NCI-H345 treated with DMSO at 0.1 percent for 48 hours (cell line): ENCODE results near the gene OR2T2.
"Not testable (repeated sequence)": the region's sequence is repeated elsewhere in the genome, so short reads cannot be mapped to it uniquely, and the experiment has no call there.

Experiments
- DNase-seq: peaks from one replicate; lab custom pipeline; 2025; ENCODE audit not compliant: unreplicated experiment; lab: John Stamatoyannopoulos, UW

Gene OR2T2, protein sequence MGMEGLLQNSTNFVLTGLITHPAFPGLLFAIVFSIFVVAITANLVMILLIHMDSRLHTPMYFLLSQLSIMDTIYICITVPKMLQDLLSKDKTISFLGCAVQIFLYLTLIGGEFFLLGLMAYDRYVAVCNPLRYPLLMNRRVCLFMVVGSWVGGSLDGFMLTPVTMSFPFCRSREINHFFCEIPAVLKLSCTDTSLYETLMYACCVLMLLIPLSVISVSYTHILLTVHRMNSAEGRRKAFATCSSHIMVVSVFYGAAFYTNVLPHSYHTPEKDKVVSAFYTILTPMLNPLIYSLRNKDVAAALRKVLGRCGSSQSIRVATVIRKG

GRCh38 chr1:248445399-248445798 lies at the start of gene OR2T2:
Gene OR2T2 (plus strand): TSS chr1:248445637. CDS start chr1:248452798, 7,161 bp downstream.
- DNase-seq = not testable (repeated sequence)

- no peak for DNase-seq
These were observed 42.7 kb upstream of the OR2T2 start, which contains the start of gene OR2T1 for GRCh38 chr1:248402748-248403147. Gene OR2T1 (plus strand): TSS chr1:248403048. CDS start chr1:248406148, 3,100 bp downstream.

GRCh38 chr1:248404024-248404423 lies 41.4 kb upstream of the OR2T2 start:
- DNase-seq = no peak

DNA sequence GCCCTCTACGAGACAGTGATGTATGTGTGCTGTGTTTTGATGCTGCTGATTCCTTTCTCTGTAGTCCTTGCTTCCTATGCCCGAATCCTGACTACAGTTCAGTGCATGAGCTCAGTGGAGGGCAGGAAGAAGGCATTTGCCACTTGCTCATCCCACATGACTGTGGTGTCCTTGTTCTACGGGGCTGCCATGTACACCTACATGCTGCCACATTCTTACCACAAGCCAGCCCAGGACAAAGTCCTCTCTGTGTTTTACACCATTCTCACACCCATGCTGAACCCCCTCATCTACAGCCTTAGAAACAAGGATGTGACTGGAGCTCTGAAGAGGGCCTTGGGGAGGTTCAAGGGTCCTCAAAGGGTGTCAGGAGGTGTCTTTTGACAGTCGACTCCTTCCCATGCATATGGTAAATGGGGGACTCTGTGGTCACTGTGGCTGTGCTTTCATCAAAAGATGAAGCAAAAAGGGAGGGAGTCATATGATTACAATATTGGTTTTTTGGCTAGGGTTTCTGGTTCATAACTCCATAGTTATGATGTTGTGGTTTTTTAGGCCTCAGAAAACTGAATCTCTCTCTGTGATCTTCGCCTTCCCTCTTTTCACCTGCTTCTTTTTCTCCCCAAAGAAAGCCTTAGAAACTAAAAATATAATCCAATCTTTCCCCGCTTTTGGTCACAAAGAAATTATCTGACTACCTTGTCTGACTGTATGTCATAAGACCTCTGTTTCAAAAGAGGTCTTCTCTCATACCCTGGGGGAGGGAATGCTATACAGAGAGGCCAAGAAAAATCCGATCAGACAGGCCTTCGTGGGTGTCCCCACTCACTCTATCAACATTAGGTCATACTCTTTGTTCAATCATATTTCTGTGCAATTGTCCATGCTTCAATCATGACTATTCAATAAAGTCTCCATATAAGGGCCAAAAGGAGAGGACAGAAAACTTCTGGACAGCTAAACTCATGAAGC lies 38.4 kb upstream of the OR2T2 start:
- no peak for DNase-seq

DNA sequence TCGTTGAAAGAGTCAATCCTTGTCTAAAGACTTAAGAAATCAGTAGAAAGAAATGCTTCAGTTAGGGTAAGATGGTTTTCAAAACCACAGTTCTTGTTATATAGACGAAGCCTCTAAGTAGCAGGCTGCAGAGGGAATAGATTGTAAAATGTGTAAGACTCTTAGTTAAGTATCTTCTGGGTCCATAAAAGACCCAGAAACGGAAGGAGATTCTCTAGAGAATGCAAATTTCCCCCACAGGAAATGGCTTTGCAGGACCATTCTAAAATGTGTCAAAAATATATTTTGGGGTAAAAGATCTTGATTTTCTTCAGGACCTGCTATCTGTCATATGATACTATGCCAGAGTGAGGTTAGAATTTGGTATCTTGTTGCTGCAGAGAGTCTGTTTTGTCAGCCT lies 29.2 kb upstream of the OR2T2 start:
- no peak for DNase-seq

- DNase-seq = no peak
These were observed 27.6 kb upstream of the OR2T2 start for GRCh38 chr1:248417854-248418253.

DNA sequence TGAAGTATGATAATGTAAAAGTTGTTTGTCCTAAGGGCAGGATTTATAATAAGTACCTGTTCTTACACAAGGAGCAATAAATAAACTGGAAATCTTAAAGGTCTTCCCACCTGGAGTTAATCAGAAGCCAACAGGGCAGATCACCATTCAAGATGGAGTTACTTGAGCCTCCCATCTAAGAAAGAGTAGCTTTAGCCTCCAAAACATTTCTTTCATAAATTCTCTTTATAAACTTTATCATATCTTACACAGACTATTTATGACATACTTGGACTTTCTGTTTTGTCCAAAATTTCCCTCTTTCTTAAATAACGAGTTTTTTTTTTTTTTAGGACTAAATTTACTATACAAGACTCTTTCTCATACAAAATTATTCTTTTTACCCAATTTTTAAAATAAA lies 24.1 kb upstream of the OR2T2 start:
- no peak for DNase-seq

- DNase-seq = not testable (repeated sequence)
These were observed 17.8 kb upstream of the OR2T2 start for GRCh38 chr1:248427526-248428191.

DNA sequence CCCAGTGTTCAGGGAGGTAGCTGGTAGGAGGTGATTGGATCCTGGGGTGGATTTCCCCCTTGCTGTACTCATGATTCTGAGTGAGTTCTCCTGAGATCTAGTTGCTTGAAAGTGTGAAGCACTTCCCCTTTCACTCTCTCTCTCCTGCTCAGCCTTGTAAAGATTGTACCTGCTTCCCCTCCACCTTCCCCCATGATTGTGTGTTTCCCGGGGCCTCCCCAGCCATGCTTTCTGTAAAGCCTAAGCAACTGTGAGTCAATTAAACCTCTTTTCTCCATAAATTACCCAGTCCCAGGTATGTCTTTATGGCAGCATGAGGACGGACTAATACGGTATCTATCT lies 17.3 kb upstream of the OR2T2 start:
- DNase-seq = not testable (repeated sequence)

DNA sequence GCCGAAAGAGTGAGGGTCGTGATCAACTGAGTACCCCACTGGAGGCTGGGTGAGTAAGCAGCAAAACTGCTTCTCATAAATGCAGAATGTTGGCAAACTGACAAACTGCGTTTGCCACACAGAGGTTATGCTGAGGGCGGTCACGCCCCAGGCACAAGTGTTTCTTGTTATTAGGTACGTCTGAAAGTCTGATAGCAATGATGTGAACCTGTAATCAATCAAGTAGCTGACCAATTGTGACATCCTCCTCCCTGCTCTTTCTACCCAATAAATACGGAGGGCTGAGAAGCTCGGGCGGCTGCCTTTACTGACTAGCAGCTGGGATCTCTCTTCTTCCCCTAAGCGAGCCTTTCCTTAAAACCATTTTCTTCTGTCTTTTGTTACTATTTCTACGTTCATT lies 13.8 kb upstream of the OR2T2 start:
- not testable (repeated sequence) for DNase-seq

DNA sequence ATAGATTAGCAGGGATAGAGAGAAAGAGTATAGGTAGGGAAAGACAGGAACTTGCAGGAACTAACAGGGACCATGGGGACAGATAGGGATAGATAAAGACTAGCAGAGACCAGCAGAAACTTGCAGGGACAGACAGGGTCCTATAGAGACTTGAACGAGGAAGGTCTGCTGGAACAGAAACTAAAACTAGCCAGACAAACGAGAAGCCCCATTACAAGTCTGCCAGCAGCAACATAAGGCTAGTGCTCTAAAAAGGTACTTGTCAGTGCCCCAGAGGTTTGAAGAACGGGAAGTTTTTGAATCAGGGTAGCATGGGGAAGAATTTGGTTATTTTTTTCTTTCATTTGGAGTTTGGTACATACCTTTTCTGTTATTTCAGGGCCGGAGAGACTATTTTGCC lies 13.2 kb upstream of the OR2T2 start:
- not testable (repeated sequence) for DNase-seq

DNA sequence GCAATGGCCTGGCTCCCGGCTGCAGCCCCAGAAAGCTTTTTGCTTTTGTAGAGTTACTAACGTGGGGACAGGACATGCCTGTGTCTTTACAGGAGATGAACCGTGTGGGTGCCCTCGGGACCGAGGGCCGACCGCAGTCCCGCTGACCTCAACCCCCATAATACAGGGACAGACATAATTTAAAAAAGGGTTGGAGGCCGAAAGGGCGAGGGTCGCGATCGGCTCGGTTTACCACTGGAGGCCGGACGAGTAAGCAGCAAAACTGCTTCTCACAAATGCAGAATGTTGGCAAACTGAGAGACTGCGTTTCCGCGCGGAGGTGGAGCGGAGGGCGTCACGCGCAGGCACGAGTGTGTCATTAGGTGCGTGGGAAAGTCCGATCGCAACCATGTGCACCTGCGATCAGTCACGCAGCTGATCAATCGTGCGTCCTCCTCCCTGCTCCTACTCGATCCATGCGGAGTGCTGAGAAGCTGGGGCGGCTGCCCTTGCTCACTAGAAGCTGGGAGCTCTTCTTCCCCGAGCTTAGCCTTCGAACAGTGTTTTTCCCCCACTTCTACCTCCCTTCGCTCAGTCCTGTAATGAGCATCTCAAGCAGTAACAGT lies 11.5 kb upstream of the OR2T2 start:
- not testable (repeated sequence) for DNase-seq

- DNase-seq = not testable (repeated sequence)
These were observed 10.5 kb upstream of the OR2T2 start for GRCh38 chr1:248434913-248435312.

GRCh38 chr1:248436303-248436702 lies 9.1 kb upstream of the OR2T2 start:
- not testable (repeated sequence) for DNase-seq

DNA sequence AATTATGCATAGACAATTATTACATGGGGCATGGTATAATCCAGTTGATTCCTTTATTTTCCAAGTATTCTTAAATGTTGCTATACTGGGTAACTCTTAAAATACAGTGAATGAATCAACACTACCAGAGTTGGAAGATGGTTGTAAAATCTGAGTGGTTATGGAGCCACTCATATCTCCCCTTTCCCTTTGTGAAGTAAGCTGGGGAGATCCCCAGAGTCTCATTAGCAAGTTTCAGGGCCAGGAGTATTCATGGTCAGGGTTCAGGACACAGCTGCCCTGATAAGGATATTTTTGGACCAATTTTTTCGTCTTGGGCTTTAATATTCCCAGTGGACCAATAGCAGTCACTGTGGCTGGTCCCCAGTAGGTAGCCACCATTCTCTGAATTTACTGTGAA lies 6.8 kb upstream of the OR2T2 start:
- DNase-seq = not testable (repeated sequence)

DNA sequence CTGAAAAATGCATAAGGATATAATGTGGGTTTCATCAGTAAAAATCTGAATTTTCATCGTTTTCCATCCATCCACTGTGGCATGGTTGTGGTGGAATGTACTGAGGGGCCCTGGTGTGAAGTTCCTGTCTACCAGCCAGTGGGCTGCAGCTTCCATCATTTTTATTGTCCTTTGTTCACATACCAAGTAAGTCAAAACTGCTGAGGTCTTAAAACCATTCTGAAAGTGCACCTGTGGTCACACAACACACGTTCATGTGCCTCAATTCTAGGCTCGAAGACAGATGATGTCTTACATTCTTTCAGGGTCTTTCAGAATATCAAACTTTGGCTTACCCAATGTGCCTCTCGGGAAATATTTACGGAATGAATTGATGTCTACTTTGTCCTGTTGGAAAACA lies 6.2 kb upstream of the OR2T2 start:
- not testable (repeated sequence) for DNase-seq

DNA sequence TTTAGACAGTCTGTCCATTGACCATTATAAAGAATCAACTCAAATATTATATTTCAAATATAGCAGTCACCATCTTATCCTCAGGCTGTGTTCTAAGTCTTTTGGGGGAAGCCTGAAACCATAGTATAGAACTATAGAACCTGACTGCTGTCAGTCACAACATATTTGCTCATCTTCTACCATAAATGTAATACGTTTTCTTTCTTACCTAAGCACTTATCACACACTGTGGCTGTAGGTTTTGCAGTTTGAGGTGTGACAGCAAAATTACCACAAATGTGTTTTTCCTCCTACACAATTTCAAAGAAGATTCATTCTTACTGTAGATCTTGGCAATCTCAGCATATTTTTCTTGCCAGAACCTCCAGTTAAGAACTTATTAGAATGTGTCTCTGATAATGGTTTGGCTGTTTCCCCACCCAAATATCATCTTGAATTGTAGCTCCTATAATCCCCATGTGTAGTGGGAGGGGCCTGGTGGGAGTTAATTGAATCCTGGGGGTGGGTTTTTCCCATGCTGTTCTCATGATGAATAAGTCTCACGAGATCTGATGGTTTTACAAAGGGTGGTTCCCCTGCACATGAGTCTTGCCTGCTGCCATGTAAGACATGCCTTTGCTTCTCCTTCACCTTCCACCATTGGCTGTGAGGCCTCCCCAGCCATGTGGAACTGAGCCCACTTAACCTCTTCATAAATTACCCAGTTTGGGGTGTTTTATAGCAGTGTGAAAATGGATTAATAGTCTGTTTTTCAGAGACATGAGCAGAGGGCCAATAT lies 2.7 kb upstream of the OR2T2 start:
- DNase-seq = not testable (repeated sequence)

DNA sequence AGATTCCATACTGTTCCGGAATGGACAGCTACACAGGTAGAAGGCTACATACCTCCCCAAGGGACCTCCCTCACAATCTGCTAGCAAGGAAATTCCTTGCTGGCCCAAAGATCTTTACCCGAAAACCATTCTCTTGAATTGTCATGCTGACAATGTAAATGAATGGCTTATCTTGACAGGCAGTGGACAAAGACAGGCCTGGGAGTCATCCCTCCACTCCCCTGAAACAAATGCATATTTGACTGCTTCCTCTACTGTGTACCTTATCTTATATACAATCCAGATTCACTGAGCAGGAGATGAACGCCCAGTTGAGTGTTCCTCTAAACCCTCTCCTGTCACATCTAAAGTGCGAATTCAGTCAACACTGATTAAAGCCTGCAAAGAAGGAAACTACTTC lies 834 bp upstream of the OR2T2 start:
- DNase-seq = not testable (repeated sequence)

- not testable (repeated sequence) for DNase-seq
These were observed 3.1 kb downstream of the OR2T2 start for GRCh38 chr1:248448409-248449074.
